GM23338 (cell line): Measurements from ENCODE around the gene PIP5K1C. TPM values are rescaled to one million over a fixed set of nuclear protein-coding genes. Genes with fewer than 3 reads are reported as not detected.

ENCODE experiments used
- ATAC-seq: fragments of 200-7000 bp; cut with Tn5 transposase; 3 replicates; pipeline ENCODE4 v1.9.1; 2020
- DNase-seq: peaks from one replicate; pipeline ENCODE4 v3.0.0-alpha.2; 2015; ENCODE audit warnings: low spot score
- H2AFZ ChIP-seq: fragments of 200-600 bp; sonication (generic); 2 replicates; pipeline ENCODE4 v1.8.0; 2016; ENCODE audit warnings: antibody characterized with exemption, mild to moderate bottlenecking, moderate library complexity
- H3F3A ChIP-seq: fragments of 200-600 bp; sonication (generic); replicated peaks from 2 replicates; pipeline ENCODE4 v1.8.0; 2017; ENCODE audit warnings: antibody characterized with exemption, mixed run types, low read depth
- H3K27ac ChIP-seq: fragments of 200-600 bp; sonication (generic); 2 replicates; pipeline ENCODE4 v1.6.1; 2016; ENCODE audit warnings: low read depth
- H3K27me3 ChIP-seq: fragments of 200-600 bp; sonication (generic); 2 replicates; pipeline ENCODE4 v1.8.0; 2016; ENCODE audit warnings: mild to moderate bottlenecking, mixed run types, moderate library complexity; ENCODE audit not compliant: insufficient read depth
- H3K36me3 ChIP-seq: fragments of 200-600 bp; sonication (generic); 2 replicates; pipeline ENCODE4 v1.8.0; 2016; ENCODE audit warnings: mild to moderate bottlenecking; ENCODE audit not compliant: insufficient read depth
- H3K4me1 ChIP-seq: fragments of 200-600 bp; sonication (generic); 2 replicates; pipeline ENCODE4 v1.8.0; 2016; ENCODE audit warnings: mild to moderate bottlenecking, moderate library complexity; ENCODE audit not compliant: insufficient read depth
- H3K4me2 ChIP-seq: fragments of 200-600 bp; sonication (generic); 2 replicates; pipeline ENCODE4 v1.7.1; 2017; ENCODE audit warnings: mixed run types
- H3K4me3 ChIP-seq: fragments of 200-600 bp; sonication (generic); 2 replicates; pipeline ENCODE4 v1.6.1; 2016; ENCODE audit warnings: mixed run types
- H3K79me2 ChIP-seq: fragments of 200-600 bp; sonication (generic); replicated peaks from 2 replicates; pipeline ENCODE4 v1.8.0; 2017; ENCODE audit warnings: mild to moderate bottlenecking; ENCODE audit not compliant: insufficient read depth
- H3K9me2 ChIP-seq: fragments of 200-600 bp; sonication (generic); 2 replicates; pipeline ENCODE4 v1.8.0; 2017; ENCODE audit not compliant: insufficient read depth
- H4K20me1 ChIP-seq: fragments of 200-600 bp; sonication (generic); replicated peaks from 2 replicates; pipeline ENCODE4 v1.8.0; 2017; ENCODE audit warnings: mild to moderate bottlenecking; ENCODE audit not compliant: insufficient read depth
- H3K27ac Mint-ChIP-seq: 2 replicates; pipeline ENCODE4 v1.8.0; 2020; ENCODE audit warnings: inconsistent platforms, mild to moderate bottlenecking, moderate library complexity, mixed read lengths
- H3K27me3 Mint-ChIP-seq: 3 replicates; pipeline ENCODE4 v1.8.0; 2022; ENCODE audit warnings: low read depth, mild to moderate bottlenecking, moderate library complexity, mixed read lengths, inconsistent platforms; ENCODE audit not compliant: insufficient read depth, poor library complexity
- H3K36me3 Mint-ChIP-seq: 3 replicates; pipeline ENCODE4 v1.8.0; 2021; ENCODE audit warnings: low read depth, mild to moderate bottlenecking, inconsistent platforms, moderate library complexity, mixed read lengths
- H3K4me1 Mint-ChIP-seq: 3 replicates; pipeline ENCODE4 v1.8.0; 2020; ENCODE audit warnings: mild to moderate bottlenecking, inconsistent platforms, mixed read lengths
- H3K4me3 Mint-ChIP-seq: 3 replicates; pipeline ENCODE4 v1.8.0; 2021; ENCODE audit warnings: moderate library complexity, mild to moderate bottlenecking, inconsistent platforms, mixed read lengths
- H3K9me3 Mint-ChIP-seq: 3 replicates; pipeline ENCODE4 v1.8.0; 2020; ENCODE audit warnings: moderate library complexity, mild to moderate bottlenecking, inconsistent platforms, mixed read lengths
- EZH2 ChIP-seq: fragments of 200-600 bp; sonication (generic); IDR thresholded peaks from one replicate; pipeline ENCODE4 v1.8.0; 2017; ENCODE audit warnings: antibody characterized with exemption, mild to moderate bottlenecking, low read depth; ENCODE audit not compliant: unreplicated experiment
- EZH2phosphoT487 ChIP-seq: fragments of 200-600 bp; sonication (generic); IDR thresholded peaks from one replicate; pipeline ENCODE4 v1.8.1; 2018; ENCODE audit warnings: antibody characterized with exemption; ENCODE audit not compliant: unreplicated experiment
- JUNB ChIP-seq: IDR thresholded peaks from one replicate; pipeline ENCODE4 v1.6.1; 2016; ENCODE audit warnings: antibody characterized with exemption; ENCODE audit not compliant: unreplicated experiment
- STAT1 ChIP-seq: IDR thresholded peaks from one replicate; pipeline ENCODE4 v1.6.1; 2016; ENCODE audit warnings: antibody characterized with exemption; ENCODE audit not compliant: unreplicated experiment
- ZNF331 ChIP-seq: fragments of 250-450 bp; sonication (Bioruptor Pico); IDR thresholded peaks from 2 replicates; pipeline ENCODE4 v1.5.0; 2020; ENCODE audit warnings: low read depth, mild to moderate bottlenecking, moderate library complexity
- polyA plus RNA-seq: library from polyadenylated mRNA; unstranded; fragments of >200 nt; fragmentation: Nextera tagmentation; extraction: Ambion mirVana; gene quantifications from 2 replicates; pipeline ENCODE4 v1.2.1, GENCODE V29; 2016
- total RNA-seq: library from RNA; depleted of rRNA; stranded (reverse); fragments of >200 nt; shearing (Covaris generic); gene quantifications from 2 replicates; pipeline ENCODE4 v1.2.3, GENCODE V29; 2014
- TF ChIP-seq, protein P1 (sequence below): fragments of 250-450 bp; sonication (Bioruptor Pico); IDR thresholded peaks from 2 replicates; pipeline ENCODE4 v1.5.0; 2020; ENCODE audit warnings: mild to moderate bottlenecking, moderate library complexity
- TF ChIP-seq, protein P2 (sequence below): IDR thresholded peaks from 2 replicates; pipeline ENCODE4 v1.6.1; 2016; ENCODE audit warnings: antibody characterized with exemption
- TF ChIP-seq, protein P3 (sequence below): IDR thresholded peaks from one replicate; pipeline ENCODE4 v1.6.1; 2018; ENCODE audit warnings: antibody characterized with exemption; ENCODE audit not compliant: unreplicated experiment

Gene PIP5K1C
- total and polyA plus RNA-seq, 2 experiments from 2014 or later: 11.8 to 46.7 TPM

DNA sequence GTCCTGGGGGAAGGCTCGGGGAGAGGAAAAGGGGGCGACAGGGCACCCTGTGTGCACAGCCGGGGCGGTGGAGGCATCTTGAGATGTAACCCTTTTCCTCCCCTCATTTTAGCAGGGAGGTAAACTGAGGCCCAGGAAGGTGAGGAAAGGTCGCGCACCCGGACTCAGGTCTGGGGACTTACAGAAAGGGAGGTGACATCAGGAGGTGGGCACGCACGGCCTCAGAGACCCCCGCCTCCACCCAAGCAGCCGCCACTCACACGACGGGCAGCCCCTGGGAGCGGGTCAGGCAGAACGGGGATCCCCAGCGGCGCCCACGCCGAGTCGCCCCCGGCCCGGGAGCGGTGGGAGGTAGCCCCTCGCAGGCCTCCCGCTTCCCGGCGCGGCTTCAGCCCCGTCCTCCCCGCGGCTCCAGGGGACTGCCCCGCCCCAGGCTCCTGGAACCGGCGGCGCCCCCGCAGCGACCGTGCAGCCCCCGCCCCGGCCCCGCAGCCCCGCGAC, 477 bp downstream of the PIP5K1C start (continued):
- TF ChIP-seq, protein P1, sequence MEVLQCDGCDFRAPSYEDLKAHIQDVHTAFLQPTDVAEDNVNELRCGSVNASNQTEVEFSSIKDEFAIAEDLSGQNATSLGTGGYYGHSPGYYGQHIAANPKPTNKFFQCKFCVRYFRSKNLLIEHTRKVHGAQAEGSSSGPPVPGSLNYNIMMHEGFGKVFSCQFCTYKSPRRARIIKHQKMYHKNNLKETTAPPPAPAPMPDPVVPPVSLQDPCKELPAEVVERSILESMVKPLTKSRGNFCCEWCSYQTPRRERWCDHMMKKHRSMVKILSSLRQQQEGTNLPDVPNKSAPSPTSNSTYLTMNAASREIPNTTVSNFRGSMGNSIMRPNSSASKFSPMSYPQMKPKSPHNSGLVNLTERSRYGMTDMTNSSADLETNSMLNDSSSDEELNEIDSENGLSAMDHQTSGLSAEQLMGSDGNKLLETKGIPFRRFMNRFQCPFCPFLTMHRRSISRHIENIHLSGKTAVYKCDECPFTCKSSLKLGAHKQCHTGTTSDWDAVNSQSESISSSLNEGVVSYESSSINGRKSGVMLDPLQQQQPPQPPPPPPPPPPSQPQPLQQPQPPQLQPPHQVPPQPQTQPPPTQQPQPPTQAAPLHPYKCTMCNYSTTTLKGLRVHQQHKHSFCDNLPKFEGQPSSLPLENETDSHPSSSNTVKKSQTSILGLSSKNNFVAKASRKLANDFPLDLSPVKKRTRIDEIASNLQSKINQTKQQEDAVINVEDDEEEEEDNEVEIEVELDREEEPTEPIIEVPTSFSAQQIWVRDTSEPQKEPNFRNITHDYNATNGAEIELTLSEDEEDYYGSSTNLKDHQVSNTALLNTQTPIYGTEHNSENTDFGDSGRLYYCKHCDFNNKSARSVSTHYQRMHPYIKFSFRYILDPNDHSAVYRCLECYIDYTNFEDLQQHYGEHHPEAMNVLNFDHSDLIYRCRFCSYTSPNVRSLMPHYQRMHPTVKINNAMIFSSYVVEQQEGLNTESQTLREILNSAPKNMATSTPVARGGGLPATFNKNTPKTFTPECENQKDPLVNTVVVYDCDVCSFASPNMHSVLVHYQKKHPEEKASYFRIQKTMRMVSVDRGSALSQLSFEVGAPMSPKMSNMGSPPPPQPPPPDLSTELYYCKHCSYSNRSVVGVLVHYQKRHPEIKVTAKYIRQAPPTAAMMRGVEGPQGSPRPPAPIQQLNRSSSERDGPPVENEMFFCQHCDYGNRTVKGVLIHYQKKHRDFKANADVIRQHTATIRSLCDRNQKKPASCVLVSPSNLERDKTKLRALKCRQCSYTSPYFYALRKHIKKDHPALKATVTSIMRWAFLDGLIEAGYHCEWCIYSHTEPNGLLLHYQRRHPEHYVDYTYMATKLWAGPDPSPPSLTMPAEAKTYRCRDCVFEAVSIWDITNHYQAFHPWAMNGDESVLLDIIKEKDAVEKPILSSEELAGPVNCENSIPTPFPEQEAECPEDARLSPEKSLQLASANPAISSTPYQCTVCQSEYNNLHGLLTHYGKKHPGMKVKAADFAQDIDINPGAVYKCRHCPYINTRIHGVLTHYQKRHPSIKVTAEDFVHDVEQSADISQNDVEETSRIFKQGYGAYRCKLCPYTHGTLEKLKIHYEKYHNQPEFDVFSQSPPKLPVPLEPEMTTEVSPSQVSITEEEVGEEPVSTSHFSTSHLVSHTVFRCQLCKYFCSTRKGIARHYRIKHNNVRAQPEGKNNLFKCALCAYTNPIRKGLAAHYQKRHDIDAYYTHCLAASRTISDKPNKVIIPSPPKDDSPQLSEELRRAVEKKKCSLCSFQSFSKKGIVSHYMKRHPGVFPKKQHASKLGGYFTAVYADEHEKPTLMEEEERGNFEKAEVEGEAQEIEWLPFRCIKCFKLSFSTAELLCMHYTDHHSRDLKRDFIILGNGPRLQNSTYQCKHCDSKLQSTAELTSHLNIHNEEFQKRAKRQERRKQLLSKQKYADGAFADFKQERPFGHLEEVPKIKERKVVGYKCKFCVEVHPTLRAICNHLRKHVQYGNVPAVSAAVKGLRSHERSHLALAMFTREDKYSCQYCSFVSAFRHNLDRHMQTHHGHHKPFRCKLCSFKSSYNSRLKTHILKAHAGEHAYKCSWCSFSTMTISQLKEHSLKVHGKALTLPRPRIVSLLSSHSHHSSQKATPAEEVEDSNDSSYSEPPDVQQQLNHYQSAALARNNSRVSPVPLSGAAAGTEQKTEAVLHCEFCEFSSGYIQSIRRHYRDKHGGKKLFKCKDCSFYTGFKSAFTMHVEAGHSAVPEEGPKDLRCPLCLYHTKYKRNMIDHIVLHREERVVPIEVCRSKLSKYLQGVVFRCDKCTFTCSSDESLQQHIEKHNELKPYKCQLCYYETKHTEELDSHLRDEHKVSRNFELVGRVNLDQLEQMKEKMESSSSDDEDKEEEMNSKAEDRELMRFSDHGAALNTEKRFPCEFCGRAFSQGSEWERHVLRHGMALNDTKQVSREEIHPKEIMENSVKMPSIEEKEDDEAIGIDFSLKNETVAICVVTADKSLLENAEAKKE: no peak

DNA sequence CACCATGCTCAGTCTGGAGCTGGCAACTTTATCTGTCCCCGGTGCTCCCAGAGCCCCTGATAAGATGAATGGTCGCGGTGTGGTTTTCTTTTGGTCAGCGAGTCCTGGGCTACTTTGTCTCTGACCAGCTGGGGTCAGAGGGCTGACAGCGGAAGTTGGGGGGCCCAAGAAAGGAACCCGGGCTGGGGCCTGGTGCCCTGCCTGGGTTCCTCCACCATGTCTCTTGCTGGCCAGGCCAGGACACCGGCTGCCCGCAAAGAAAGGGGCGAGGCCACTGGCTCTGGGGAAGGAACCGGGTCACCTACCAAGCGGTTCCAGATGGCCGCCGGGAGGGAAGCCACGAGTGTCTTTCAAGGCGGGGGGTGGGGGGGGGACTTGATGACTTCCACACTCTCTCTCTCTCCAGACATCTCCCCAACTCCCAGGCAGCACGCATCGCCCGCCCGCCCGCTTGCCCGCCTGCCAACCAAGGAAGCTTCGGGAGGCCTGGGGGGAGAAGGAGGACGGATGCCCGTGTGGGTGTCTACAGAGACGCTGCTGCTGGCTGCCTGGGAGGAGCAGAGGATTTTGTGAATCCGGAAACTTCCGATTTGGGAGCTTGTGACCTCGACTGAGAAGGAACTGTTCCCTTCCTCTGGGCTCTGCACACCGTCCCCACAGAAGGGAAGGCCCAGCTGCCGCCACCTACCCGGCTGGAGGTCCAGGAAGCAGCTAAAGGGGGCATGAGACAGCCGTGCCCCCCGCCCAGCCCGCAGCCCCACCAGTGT, 1.1 kb downstream of the PIP5K1C start:
- Histone ChIP-seq H3F3A (0 out of 2 replicates have a peak, but pooled peaks cover 3% of the 10 kb centered on the region), H3K27ac (no peak overlapping the region), H2AFZ (no peak overlapping the region), H3K4me3 (peak overlapping the region; percentile 73), H3K4me1 (peaks cover 3% of the 10 kb centered on the region; the same call in 1 of the 2 replicates), H3K27me3 (no peaks in the 10 kb centered on the region), H3K36me3 (no peaks in the 10 kb centered on the region), H4K20me1 (peaks cover 3% of the 10 kb centered on the region; the same call in 1 of the 2 replicates), H3K79me2 (peaks cover 47% of the 10 kb centered on the region), H3K4me2 (peak overlapping the region; percentile 85), H3K9me2 (no peaks in the 10 kb centered on the region)
- Mint-ChIP-seq H3K4me3 (peak overlapping the region; percentile 83), H3K9me3 (peaks cover 3% of the 10 kb centered on the region; the same call in 1 of the 3 replicates), H3K4me1 (no peaks in the 10 kb centered on the region; the same call in 2 of the 3 replicates), H3K36me3 (no peaks in the 10 kb centered on the region), H3K27me3 (peaks cover 2% of the 10 kb centered on the region), H3K27ac (no peak overlapping the region)
- DNase-seq (no peak), ATAC-seq (no peak; the same call in 1 of the 3 replicates)
- TF ChIP-seq EZH2 (no peak), JUNB (no peak), ZNF331 (no peak), EZH2phosphoT487 (no peak), STAT1 (no peak)
- TF ChIP-seq, protein P2, sequence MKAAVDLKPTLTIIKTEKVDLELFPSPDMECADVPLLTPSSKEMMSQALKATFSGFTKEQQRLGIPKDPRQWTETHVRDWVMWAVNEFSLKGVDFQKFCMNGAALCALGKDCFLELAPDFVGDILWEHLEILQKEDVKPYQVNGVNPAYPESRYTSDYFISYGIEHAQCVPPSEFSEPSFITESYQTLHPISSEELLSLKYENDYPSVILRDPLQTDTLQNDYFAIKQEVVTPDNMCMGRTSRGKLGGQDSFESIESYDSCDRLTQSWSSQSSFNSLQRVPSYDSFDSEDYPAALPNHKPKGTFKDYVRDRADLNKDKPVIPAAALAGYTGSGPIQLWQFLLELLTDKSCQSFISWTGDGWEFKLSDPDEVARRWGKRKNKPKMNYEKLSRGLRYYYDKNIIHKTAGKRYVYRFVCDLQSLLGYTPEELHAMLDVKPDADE: no peak
- TF ChIP-seq, protein P3, sequence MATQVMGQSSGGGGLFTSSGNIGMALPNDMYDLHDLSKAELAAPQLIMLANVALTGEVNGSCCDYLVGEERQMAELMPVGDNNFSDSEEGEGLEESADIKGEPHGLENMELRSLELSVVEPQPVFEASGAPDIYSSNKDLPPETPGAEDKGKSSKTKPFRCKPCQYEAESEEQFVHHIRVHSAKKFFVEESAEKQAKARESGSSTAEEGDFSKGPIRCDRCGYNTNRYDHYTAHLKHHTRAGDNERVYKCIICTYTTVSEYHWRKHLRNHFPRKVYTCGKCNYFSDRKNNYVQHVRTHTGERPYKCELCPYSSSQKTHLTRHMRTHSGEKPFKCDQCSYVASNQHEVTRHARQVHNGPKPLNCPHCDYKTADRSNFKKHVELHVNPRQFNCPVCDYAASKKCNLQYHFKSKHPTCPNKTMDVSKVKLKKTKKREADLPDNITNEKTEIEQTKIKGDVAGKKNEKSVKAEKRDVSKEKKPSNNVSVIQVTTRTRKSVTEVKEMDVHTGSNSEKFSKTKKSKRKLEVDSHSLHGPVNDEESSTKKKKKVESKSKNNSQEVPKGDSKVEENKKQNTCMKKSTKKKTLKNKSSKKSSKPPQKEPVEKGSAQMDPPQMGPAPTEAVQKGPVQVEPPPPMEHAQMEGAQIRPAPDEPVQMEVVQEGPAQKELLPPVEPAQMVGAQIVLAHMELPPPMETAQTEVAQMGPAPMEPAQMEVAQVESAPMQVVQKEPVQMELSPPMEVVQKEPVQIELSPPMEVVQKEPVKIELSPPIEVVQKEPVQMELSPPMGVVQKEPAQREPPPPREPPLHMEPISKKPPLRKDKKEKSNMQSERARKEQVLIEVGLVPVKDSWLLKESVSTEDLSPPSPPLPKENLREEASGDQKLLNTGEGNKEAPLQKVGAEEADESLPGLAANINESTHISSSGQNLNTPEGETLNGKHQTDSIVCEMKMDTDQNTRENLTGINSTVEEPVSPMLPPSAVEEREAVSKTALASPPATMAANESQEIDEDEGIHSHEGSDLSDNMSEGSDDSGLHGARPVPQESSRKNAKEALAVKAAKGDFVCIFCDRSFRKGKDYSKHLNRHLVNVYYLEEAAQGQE: no peak
